ENCODE results near the gene UMAD1. TPM values are rescaled to one million over a fixed set of nuclear protein-coding genes. Genes with fewer than 3 reads are reported as not detected.

Gene UMAD1
- total and polyA plus RNA-seq, 2 of the 13 experiments (the other 11 are each of a cell fraction or from before 2014, with no cell fraction given): 16.8 to 17.6 TPM

- TF ChIP-seq ZNF10 (CRISPR knock-in tag; IDR thresholded peaks at IDR 0.05; ENCODE audit: borderline replicate concordance, low read depth) (no peak), ZNF501 (CRISPR knock-in tag; IDR thresholded peaks at IDR 0.05) (no peak), ZNF782 (CRISPR knock-in tag; IDR thresholded peaks at IDR 0.05; ENCODE audit: borderline replicate concordance) (peak; percentile 13; the same call in 1 of the 2 replicates), IKZF4 (CRISPR knock-in tag; IDR thresholded peaks at IDR 0.05; ENCODE audit: borderline replicate concordance, low read depth, not compliant biosample characterization) (no peak), ZNF431 (CRISPR knock-in tag; IDR thresholded peaks at IDR 0.05; ENCODE audit: borderline replicate concordance, low read depth) (0 out of 2 replicates have a peak, but pooled peaks have one; percentile 2), ZNF777 (CRISPR knock-in tag; IDR thresholded peaks at IDR 0.05) (peak; percentile 10; the same call in 1 of the 2 replicates), BATF2 (CRISPR knock-in tag; IDR thresholded peaks at IDR 0.05) (0 out of 2 replicates have a peak, but pooled peaks have one; percentile 9), ZNF747 (CRISPR knock-in tag; IDR thresholded peaks at IDR 0.05; ENCODE audit: borderline replicate concordance) (peak; percentile 74; the same call in 1 of the 2 replicates), ZNF564 (CRISPR knock-in tag; IDR thresholded peaks at IDR 0.05) (0 out of 2 replicates have a peak, but pooled peaks have one; percentile 23), EED (CRISPR knock-in tag; IDR thresholded peaks at IDR 0.05) (0 out of 2 replicates have a peak, but pooled peaks have one; percentile 66), TOPORS (CRISPR knock-in tag; IDR thresholded peaks at IDR 0.05) (no peak), ZC3H13 (CRISPR knock-in tag; IDR thresholded peaks at IDR 0.05) (no peak), KDM5A (IDR thresholded peaks at IDR 0.05; ENCODE audit: borderline replicate concordance, low read length) (peak; percentile 0; the same call in 1 of the 2 replicates), ERF (CRISPR knock-in tag; IDR thresholded peaks at IDR 0.05) (no peak), KDM3A (CRISPR knock-in tag; IDR thresholded peaks at IDR 0.05; ENCODE audit: low read depth) (no peak)
Observed at GRCh38 chr7:7641129-7641663, 644 bp downstream of the UMAD1 start (continued).
